GM19463 (cell line): ENCODE data around the gene AIP.
A peak's percentile ranks its signal among the peaks of the same experiment; 100 is the strongest.
"Not testable (repeated sequence)": the region's sequence is repeated elsewhere in the genome, so short reads cannot be mapped to it uniquely, and the experiment has no call there.

Source experiments
- ATAC-seq: cut with Tn5 transposase; IDR thresholded peaks from one replicate; pipeline ENCODE4 v1.9.1; 2021; ENCODE audit warnings: mild to moderate bottlenecking, moderate library complexity; ENCODE audit not compliant: unreplicated experiment

Gene AIP

GRCh38 chr11:67505605-67506396 lies 23.0 kb downstream of the AIP start:
- no peak for ATAC-seq

GRCh38 chr11:67506426-67507051 lies 23.7 kb downstream of the AIP start:
- no peak for ATAC-seq

- ATAC-seq = no peak
Measured at GRCh38 chr11:67507242-67507863, 24.5 kb downstream of the AIP start.

- peak; percentile 73 for ATAC-seq
Measured at GRCh38 chr11:67507864-67508485, 25.1 kb downstream of the AIP start, which contains the start of gene CDK2AP2. CDK2AP2 (minus strand) TSS chr11:67508162; CDS start chr11:67508082, 80 bp downstream.

- peak; percentile 36 for ATAC-seq
Measured at GRCh38 chr11:67508486-67509121, 25.8 kb downstream of the AIP start.

GRCh38 chr11:67510023-67510345 lies 27.2 kb downstream of the AIP start:
- ATAC-seq = no peak

- not testable (repeated sequence) for ATAC-seq
Measured at GRCh38 chr11:67511558-67511957, 28.7 kb downstream of the AIP start.

GRCh38 chr11:67514116-67514515 lies 31.3 kb downstream of the AIP start:
- ATAC-seq = no peak

- no peak for ATAC-seq
Measured at GRCh38 chr11:67516806-67517205, 34.0 kb downstream of the AIP start.

- ATAC-seq = no peak
Measured at GRCh38 chr11:67517784-67518552, 35.1 kb downstream of the AIP start.

- ATAC-seq = no peak
Measured at GRCh38 chr11:67519726-67520125, 36.9 kb downstream of the AIP start.

GRCh38 chr11:67520856-67521824 lies 38.3 kb downstream of the AIP start:
- ATAC-seq = no peak

GRCh38 chr11:67521924-67522323 lies 39.1 kb downstream of the AIP start:
- ATAC-seq = no peak

- no peak for ATAC-seq
Measured at GRCh38 chr11:67522338-67522737, 39.5 kb downstream of the AIP start.

GRCh38 chr11:67522844-67523555 lies 40.2 kb downstream of the AIP start, which contains the start of gene CABP2:
CABP2 (minus strand) TSS chr11:67523446; CDS start chr11:67523326, 120 bp downstream.
- no peak for ATAC-seq

- no peak for ATAC-seq
Measured at GRCh38 chr11:67523556-67524479, 41.0 kb downstream of the AIP start.

- ATAC-seq = no peak
Measured at GRCh38 chr11:67524480-67524808, 41.6 kb downstream of the AIP start.
